Spleen (tissue), 11 donors: ENCODE data around the gene CECR2. TPM values are rescaled to one million over a fixed set of nuclear protein-coding genes. Genes with fewer than 3 reads are reported as not detected.

Source experiments
- DNase-seq: peaks from one replicate; pipeline ENCODE4 v3.0.0-alpha.2; 2020
- H3K27ac ChIP-seq, 8 donors: fragments of 200-600 bp; sonication (generic) in 7 of 8; 1 replicate in 4 of 8; 2 replicates in 4 of 8; pipeline versions ENCODE4 v1.5.0 to v1.8.0; 2016 to 2021; ENCODE audit warnings: inconsistent platforms in 4 of 8, mild to moderate bottlenecking in 4 of 8, moderate library complexity in 1 of 8
- H3K27me3 ChIP-seq, 7 donors: fragments of 200-600 bp; sonication (generic) in 6 of 7; replicated peaks in 1 of 7; 1 replicate in 4 of 7; 2 replicates in 3 of 7; pipeline versions ENCODE4 v1.5.0 to v1.8.0; 2016 to 2021; ENCODE audit warnings: inconsistent platforms in 3 of 7, mild to moderate bottlenecking in 1 of 7
- H3K36me3 ChIP-seq, 6 donors: fragments of 200-600 bp; sonication (generic) in 5 of 6; 1 replicate in 4 of 6; 2 replicates in 2 of 6; pipeline versions ENCODE4 v1.5.0 to v1.8.0; 2016 to 2021; ENCODE audit warnings: inconsistent platforms in 2 of 6
- H3K4me1 ChIP-seq, 6 donors: fragments of 200-600 bp; sonication (generic) in 5 of 6; 1 replicate in 3 of 6; 2 replicates in 3 of 6; pipeline versions ENCODE4 v1.5.0 to v1.8.0; 2016 to 2021; ENCODE audit warnings: inconsistent platforms in 3 of 6
- H3K4me3 ChIP-seq, 8 donors: fragments of 200-600 bp; sonication (generic) in 7 of 8; 1 replicate in 4 of 8; 2 replicates in 4 of 8; pipeline versions ENCODE4 v1.5.0 to v1.8.0; 2016 to 2021; ENCODE audit warnings: inconsistent platforms in 4 of 8, mild to moderate bottlenecking in 4 of 8, moderate library complexity in 2 of 8
- H3K9me3 ChIP-seq, 8 donors: fragments of 200-600 bp; sonication (generic) in 7 of 8; 1 replicate in 4 of 8; 2 replicates in 4 of 8; pipeline versions ENCODE4 v1.5.0 to v1.8.0; 2016 to 2021; ENCODE audit warnings: inconsistent platforms in 4 of 8
- CTCF ChIP-seq, 11 experiments: fragments of 200-600 bp in 7 of 11; fragments of 450-650 bp in 4 of 11; sonication (generic) in 4 of 11; IDR thresholded peaks in 8 of 11; conservative IDR thresholded peaks in 3 of 11; 1 replicate in 7 of 11; 2 replicates in 4 of 11; pipeline versions ENCODE4 v1.4.0 to v1.8.0; 2016 to 2021; ENCODE audit warnings: antibody characterized with exemption in 11 of 11, inconsistent platforms in 4 of 11, mild to moderate bottlenecking in 1 of 11
- POLR2A ChIP-seq, 3 donors: fragments of 450-650 bp; IDR thresholded peaks; one replicate each; pipeline ENCODE4 v1.5.1; 2017; ENCODE audit warnings: antibody characterized with exemption in 3 of 3, mild to moderate bottlenecking in 1 of 3
- POLR2AphosphoS5 ChIP-seq, 3 donors: sonication (generic); formaldehyde crosslinking; IDR thresholded peaks; one replicate each; pipeline ENCODE4 v1.5.1; 2017; ENCODE audit warnings: antibody characterized with exemption in 3 of 3
- WGBS, 5 donors: extraction: QIAGEN DNeasy Blood & Tissue Kit in 3 of 5; methylation state at CpG; one replicate each; pipeline versions ENCODE4 v1.1.5 to v1.1.7; 2013 to 2018; 5-methylcytosine and 5-hydroxymethylcytosine counted together
- intact Hi-C: fragments of 100-400 bp; cut with DNase I; formaldehyde crosslinking; loops from one replicate; pipeline ENCODE4 v1.15.0; 2023; ENCODE audit warnings: low total_unique reads
- polyA plus RNA-seq, 3 donors: library from polyadenylated mRNA; stranded (reverse); fragments of 200-250 nt; gene quantifications; one replicate each; pipeline ENCODE4 v1.2.1, GENCODE V29; 2013
- total RNA-seq, 7 donors: library from RNA; depleted of rRNA in 3 of 7; stranded (reverse); fragments of >200 nt in 3 of 7; fragmentation: NEBNext Ultra II Directional in 4 of 7; extraction: Animal tissue kit (Norgen Biotek cat#: 25700) in 4 of 7; gene quantifications; one replicate each; pipeline versions ENCODE4 v1.1.0 to v1.2.1, GENCODE V29; 2016 to 2021
- donor health status: healthy with polysubstance abuse.
- donor health status: DM: no; HTN: no; CAD: no; lungs with moderate emphysema.
- donor health status: DM: no; HTN: no; CAD: no.
- donor health status: Bipolar disorder and iron deficiency.
- donor health status: healthy.
- donor health status: DM: no; HTN: no; CAD: no.
- donor health status: DM: yes; HTN: yes; CAD: no.

The CECR2 gene
- total and polyA plus RNA-seq, 10 donors, result 0.05 to 3.0 (median 0.91) TPM

GRCh38 chr22:17434856-17435255, 65.6 kb downstream of the CECR2 start:
- peaks cover 0 to 13% (median 0%) of the 10 kb centered on the region in 7 donors for H3K27me3 ChIP-seq
- no peak overlapping the region for H3K4me3 ChIP-seq
- H3K27ac ChIP-seq, result no peak overlapping the region
- TF ChIP-seq CTCF (IDR thresholded peaks at IDR 0.05 in 8 of 11, conservative IDR thresholded peaks at IDR 0.05 in 3 of 11), result no peak
- no peak for TF ChIP-seq POLR2A (IDR thresholded peaks at IDR 0.05)
- no peak for TF ChIP-seq POLR2AphosphoS5 (IDR thresholded peaks at IDR 0.05)
- WGBS, 5 donors, result 61 to 89% (median 82%) methylated on average over 3 of the region's 3 CpGs
- DNase-seq, result no peak
- H3K9me3 ChIP-seq, result no peaks in the 10 kb centered on the region
- H3K4me1 ChIP-seq, result peaks cover 0 to 9% (median 0%) of the 10 kb centered on the region in 6 donors
- intact Hi-C loops, result no loop called here
- no peaks in the 10 kb centered on the region for H3K36me3 ChIP-seq

GRCh38 chr22:17435375-17435774, 66.1 kb downstream of the CECR2 start:
- TF ChIP-seq CTCF (IDR thresholded peaks at IDR 0.05 in 8 of 11, conservative IDR thresholded peaks at IDR 0.05 in 3 of 11) (no peak), POLR2AphosphoS5 (IDR thresholded peaks at IDR 0.05) (no peak), POLR2A (IDR thresholded peaks at IDR 0.05) (no peak)
- intact Hi-C loops, result no loop called here
- no peaks in the 10 kb centered on the region for H3K9me3 ChIP-seq
- H3K27me3 ChIP-seq, result peaks cover 0 to 13% (median 0%) of the 10 kb centered on the region in 7 donors
- DNase-seq, result no peak
- H3K4me3 ChIP-seq, result no peak overlapping the region
- 84 to 96% (median 88%) methylated on average over 3 of the region's 3 CpGs for WGBS, 5 donors
- H3K27ac ChIP-seq, result no peak overlapping the region
- peaks cover 0 to 9% (median 0%) of the 10 kb centered on the region in 6 donors for H3K4me1 ChIP-seq
- no peaks in the 10 kb centered on the region for H3K36me3 ChIP-seq

DNA sequence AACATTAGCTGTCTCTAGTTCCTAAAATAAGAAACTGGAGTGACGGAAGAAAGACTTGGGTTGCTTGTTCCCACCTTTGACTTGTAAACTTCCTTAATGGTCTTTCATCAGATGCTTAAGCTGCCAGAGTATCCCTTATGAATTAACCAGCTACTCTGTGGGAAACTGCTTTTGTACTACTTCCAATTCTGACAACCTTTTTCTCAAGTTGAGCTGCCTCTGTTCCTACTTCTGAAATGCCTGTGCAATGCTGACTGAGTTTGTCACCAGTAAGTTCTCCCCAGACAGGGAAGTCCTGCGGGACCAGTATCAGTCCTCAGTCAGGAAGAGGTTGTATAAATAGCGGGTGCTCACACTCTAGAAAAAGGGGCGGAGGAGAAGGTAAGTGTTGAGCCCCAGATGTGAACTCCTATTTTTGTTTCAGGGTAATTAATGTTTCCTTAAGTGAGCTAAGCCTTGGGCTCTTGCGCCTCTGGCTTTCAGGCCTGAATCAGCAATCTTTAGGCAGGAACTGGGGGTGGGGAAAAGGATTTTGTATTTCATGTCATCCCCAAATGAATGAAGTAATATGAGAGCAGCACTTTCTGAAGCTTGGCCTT, 67.2 kb downstream of the CECR2 start:
- Histone ChIP-seq H3K36me3 (no peaks in the 10 kb centered on the region), H3K4me1 (peaks cover 0 to 9% (median 0%) of the 10 kb centered on the region in 6 donors), H3K9me3 (no peaks in the 10 kb centered on the region), H3K27ac (no peak overlapping the region), H3K4me3 (no peak overlapping the region), H3K27me3 (peaks cover 0 to 13% (median 0%) of the 10 kb centered on the region in 7 donors)
- no peak for DNase-seq
- intact Hi-C loops, result no loop called here
- 17 to 27% (median 25%) methylated on average over 5 of the region's 5 CpGs for WGBS, 5 donors
- TF ChIP-seq POLR2A (IDR thresholded peaks at IDR 0.05), result no peak
- TF ChIP-seq POLR2AphosphoS5 (IDR thresholded peaks at IDR 0.05), result no peak
- TF ChIP-seq CTCF (IDR thresholded peaks at IDR 0.05 in 8 of 11, conservative IDR thresholded peaks at IDR 0.05 in 3 of 11), result no peak

DNA sequence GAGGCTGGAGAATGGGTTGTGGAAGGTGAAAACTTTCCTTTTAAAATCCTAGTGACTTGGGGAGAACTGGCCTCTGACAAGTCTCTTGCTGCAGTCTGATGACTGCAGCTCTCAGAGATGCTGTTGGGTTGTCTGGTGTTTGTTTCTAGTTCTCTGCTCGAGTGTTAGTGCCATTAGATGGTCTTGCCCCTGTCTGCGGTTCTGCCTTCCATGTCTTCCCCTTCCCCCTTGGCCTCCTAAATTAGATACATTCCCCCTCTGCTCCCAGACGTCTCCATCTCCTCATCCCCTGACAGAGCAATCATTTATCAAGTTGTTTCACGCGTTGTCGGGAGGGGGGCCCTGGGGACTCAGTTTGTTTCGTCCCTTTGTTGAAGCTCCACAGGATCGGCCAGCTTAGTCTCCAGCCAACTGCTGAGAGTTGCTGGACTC, 67.7 kb downstream of the CECR2 start:
- intact Hi-C loops, result no loop called here
- H3K36me3 ChIP-seq, result no peaks in the 10 kb centered on the region
- DNase-seq, result no peak
- TF ChIP-seq POLR2A (IDR thresholded peaks at IDR 0.05), result no peak
- no peak for TF ChIP-seq POLR2AphosphoS5 (IDR thresholded peaks at IDR 0.05)
- TF ChIP-seq CTCF (IDR thresholded peaks at IDR 0.05 in 8 of 11, conservative IDR thresholded peaks at IDR 0.05 in 3 of 11), result no peak
- H3K4me3 ChIP-seq, result no peak overlapping the region
- peaks cover 0 to 13% (median 0%) of the 10 kb centered on the region in 7 donors for H3K27me3 ChIP-seq
- 41 to 56% (median 48%) methylated on average over 8 of the region's 8 CpGs for WGBS, 5 donors
- H3K27ac ChIP-seq, result no peak overlapping the region
- H3K4me1 ChIP-seq, result peaks cover 0 to 9% (median 0%) of the 10 kb centered on the region in 6 donors
- no peaks in the 10 kb centered on the region for H3K9me3 ChIP-seq
